Activated CD4-positive, alpha-beta T cell treated with anti-CD3 and anti-CD28 coated beads, Interleukin-2, amount 50 U/mL, for 4 hours (primary cell): ENCODE data around the gene CDO1.

ENCODE experiments used
- DNase-seq, 2 experiments: peaks; one replicate each; pipeline ENCODE4 v3.0.0-alpha.2; 2020

The CDO1 gene

GRCh38 chr5:115778417-115778816, 38.0 kb downstream of the CDO1 start:
- no peak for DNase-seq

GRCh38 chr5:115776989-115777388, 39.5 kb downstream of the CDO1 start:
- DNase-seq = no peak

- no peak for DNase-seq
Measured at GRCh38 chr5:115775999-115776398, 40.5 kb downstream of the CDO1 start.

- no peak for DNase-seq
Measured at GRCh38 chr5:115774684-115775083, 41.8 kb downstream of the CDO1 start.

GRCh38 chr5:115772731-115773475, 43.6 kb downstream of the CDO1 start:
- no peak for DNase-seq

GRCh38 chr5:115770466-115770865, 46.0 kb downstream of the CDO1 start:
- DNase-seq = no peak

- no peak for DNase-seq
Measured at GRCh38 chr5:115767424-115767823, 49.0 kb downstream of the CDO1 start.

GRCh38 chr5:115766608-115767007, 49.9 kb downstream of the CDO1 start:
- DNase-seq = no peak

- DNase-seq = no peak
Measured at GRCh38 chr5:115758356-115758755, 58.1 kb downstream of the CDO1 start.

GRCh38 chr5:115755675-115756074, 60.8 kb downstream of the CDO1 start:
- no peak for DNase-seq
